Measurements from ENCODE around the gene TENM4. TPM values are rescaled to one million over a fixed set of nuclear protein-coding genes. Genes with fewer than 3 reads are reported as not detected.

Gene TENM4
- total and polyA plus RNA-seq, 2 of the 8 experiments (the other 6 are each of a cell fraction or from before 2014, with no cell fraction given), result 3.5 to 7.2 TPM

- H3K27me3 ChIP-seq (replicated peaks in 1 of 4; ENCODE audit: control insufficient read depth in 3 of 4, extremely low read depth in 1 of 4, insufficient read depth in 3 of 4, low read length in 3 of 4), result no peaks in the 10 kb centered on the region
- DNase-seq (ENCODE audit: low read depth in 1 of 2, low spot score in 2 of 2) (no peak), FAIRE-seq (no peak)
- CTCF ChIA-PET (ENCODE audit: partially characterized antibody), result interaction anchor here (0.6 to 1.1 kb wide), 4 partner anchors 9 to 41 kb away, joined by 3 read pairs; no protein-coding TSS in a partner anchor
- H2BK20ac ChIP-seq (ENCODE audit: low read length), result no peak overlapping the region
- H3K79me2 ChIP-seq (ENCODE audit: control insufficient read depth in 1 of 2, insufficient read depth in 2 of 2, low read length in 2 of 2), result no peaks in the 10 kb centered on the region
- H3K36me3 ChIP-seq (ENCODE audit: control insufficient read depth in 2 of 4, insufficient read depth in 4 of 4, low read length in 3 of 4), result no peaks in the 10 kb centered on the region
- POLR2A ChIA-PET (ENCODE audit: partially characterized antibody), result interaction anchor here (1.2 kb wide), 1 partner anchor 15 kb away, joined by 3 read pairs; no protein-coding TSS in a partner anchor
- H4K5ac ChIP-seq (ENCODE audit: insufficient read length, low read depth, low read length), result no peak overlapping the region
- TF ChIP-seq ZNF274 (IDR thresholded peaks at IDR 0.05; ENCODE audit: borderline replicate concordance, extremely low read depth, low read length), result no peak
- H2BK12ac ChIP-seq (ENCODE audit: low read depth, low read length), result no peak overlapping the region
- no peak overlapping the region for H2AFZ ChIP-seq (ENCODE audit: low read length)
- no peak overlapping the region for H2AK5ac ChIP-seq (ENCODE audit: low read depth, low read length)
- no peak overlapping the region for H3K56ac ChIP-seq (replicated peaks; ENCODE audit: insufficient read length, low read depth, low read length)
- no peaks in the 10 kb centered on the region for H3K23me2 ChIP-seq (ENCODE audit: low read depth, low read length)
- no peaks in the 10 kb centered on the region for H3K79me1 ChIP-seq (ENCODE audit: low read depth, low read length)
- H3K27ac ChIP-seq (ENCODE audit: low read depth, low read length), result no peak overlapping the region
- no peak overlapping the region for H4K91ac ChIP-seq (replicated peaks; ENCODE audit: insufficient read length, low read length)
- H3K4ac ChIP-seq (replicated peaks; ENCODE audit: insufficient read length, low read depth, low read length), result no peak overlapping the region
- H4K8ac ChIP-seq (ENCODE audit: extremely low read depth, insufficient read depth, low read length), result no peak overlapping the region
- WGBS, 2 experiments (ENCODE audit: extremely low coverage in 1 of 2, insufficient coverage in 1 of 2, insufficient read length in 1 of 2, insufficient replicate concordance in 2 of 2, low coverage in 1 of 2, low lambda C conversion rate in 2 of 2, missing lambda C conversion rate in 1 of 2), result 83% methylated on average over 3 of the region's 3 CpGs; no CpG with 5 or more reads in 1 of the 2 experiments
- no peak overlapping the region for H3K18ac ChIP-seq (ENCODE audit: extremely low read depth, low read length)
- no peaks in the 10 kb centered on the region for H3K9me3 ChIP-seq (ENCODE audit: insufficient read depth in 2 of 2, low read depth in 1 of 2, low read length in 1 of 2)
- no peak overlapping the region for H3K23ac ChIP-seq (ENCODE audit: insufficient read length)
- H3K14ac ChIP-seq (ENCODE audit: insufficient read length), result no peak overlapping the region
- no peak overlapping the region for H3K4me2 ChIP-seq (ENCODE audit: insufficient read depth in 1 of 2, low read depth in 2 of 2, low read length in 2 of 2)
- H3K4me3 ChIP-seq (ENCODE audit: extremely low read depth in 1 of 4, insufficient read depth in 2 of 4, low read depth in 3 of 4, low read length in 4 of 4), result no peak overlapping the region
- no peak overlapping the region for H2BK120ac ChIP-seq (replicated peaks; ENCODE audit: low read depth, low read length)
- H2BK15ac ChIP-seq (ENCODE audit: low read length), result no peak overlapping the region
- no peak overlapping the region for H2BK5ac ChIP-seq (ENCODE audit: low read depth, low read length)
- H3K4me1 ChIP-seq (replicated peaks in 1 of 4; ENCODE audit: control insufficient read depth in 3 of 4, insufficient read depth in 4 of 4, low read length in 3 of 4), result no peaks in the 10 kb centered on the region
- peaks cover 0 to 4% of the 10 kb centered on the region in 2 experiments for H4K20me1 ChIP-seq (replicated peaks in 1 of 2; ENCODE audit: control insufficient read depth in 1 of 2, insufficient read depth in 2 of 2, low read length in 2 of 2)
- no peak overlapping the region for H3K9ac ChIP-seq (replicated peaks in 1 of 4; ENCODE audit: extremely low read depth in 1 of 4, low read depth in 3 of 4, low read length in 3 of 4)
Measured at GRCh38 chr11:79311461-79311860, 129.4 kb downstream of the TENM4 start.
